Amniotic stem cell (primary cell): ENCODE data around the gene EIF3K.
"Not testable (repeated sequence)": the region's sequence is repeated elsewhere in the genome, so short reads cannot be mapped to it uniquely, and the experiment has no call there.

Experiments
- DNase-seq: peaks from one replicate; lab custom pipeline; 2025; lab: John Stamatoyannopoulos, UW

The EIF3K gene, protein sequence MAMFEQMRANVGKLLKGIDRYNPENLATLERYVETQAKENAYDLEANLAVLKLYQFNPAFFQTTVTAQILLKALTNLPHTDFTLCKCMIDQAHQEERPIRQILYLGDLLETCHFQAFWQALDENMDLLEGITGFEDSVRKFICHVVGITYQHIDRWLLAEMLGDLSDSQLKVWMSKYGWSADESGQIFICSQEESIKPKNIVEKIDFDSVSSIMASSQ

GRCh38 chr19:38618590-38619360 is at the start of gene EIF3K:
Gene EIF3K, plus strand, starts transcription at chr19:38619188. Its CDS starts 81 bp downstream, at chr19:38619269.
- DNase-seq, result peak; percentile 92

- DNase-seq, result no peak
These were observed 49.5 kb upstream of the EIF3K start for GRCh38 chr19:38569368-38569983.

- DNase-seq, result no peak
These were observed 47.3 kb upstream of the EIF3K start for GRCh38 chr19:38571682-38572081.

GRCh38 chr19:38577826-38578225 is 41.2 kb upstream of the EIF3K start:
- DNase-seq, result no peak

GRCh38 chr19:38579304-38579703 is 39.7 kb upstream of the EIF3K start:
- DNase-seq, result not testable (repeated sequence)

GRCh38 chr19:38580080-38580479 is 38.9 kb upstream of the EIF3K start:
- DNase-seq, result no peak

- DNase-seq, result no peak
These were observed 35.6 kb upstream of the EIF3K start for GRCh38 chr19:38583219-38583984.

GRCh38 chr19:38583985-38584305 is 35.0 kb upstream of the EIF3K start:
- DNase-seq, result no peak

GRCh38 chr19:38587562-38587961 is 31.4 kb upstream of the EIF3K start:
- no peak for DNase-seq

GRCh38 chr19:38588041-38588440 is 30.9 kb upstream of the EIF3K start:
- DNase-seq, result no peak

DNA sequence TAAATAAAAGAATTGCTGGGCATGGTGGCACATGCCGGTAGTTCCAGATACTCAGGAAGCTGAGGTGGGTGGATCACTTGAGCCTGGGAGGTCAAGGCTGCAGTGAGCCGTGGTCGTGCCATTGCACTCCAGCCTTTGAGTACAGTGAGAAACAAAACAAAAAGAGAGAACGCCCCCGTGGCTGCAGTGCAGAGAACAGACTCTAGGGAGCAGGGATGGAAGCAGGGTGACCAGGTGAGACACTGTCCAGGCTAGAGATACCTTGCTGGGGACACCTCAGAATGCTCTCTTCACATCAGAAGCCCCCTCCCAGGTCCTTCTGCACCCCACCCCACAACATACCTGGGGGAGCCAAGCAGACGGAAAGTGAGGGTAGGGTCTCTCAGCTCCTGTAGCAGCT is 26.0 kb upstream of the EIF3K start:
- no peak for DNase-seq

DNA sequence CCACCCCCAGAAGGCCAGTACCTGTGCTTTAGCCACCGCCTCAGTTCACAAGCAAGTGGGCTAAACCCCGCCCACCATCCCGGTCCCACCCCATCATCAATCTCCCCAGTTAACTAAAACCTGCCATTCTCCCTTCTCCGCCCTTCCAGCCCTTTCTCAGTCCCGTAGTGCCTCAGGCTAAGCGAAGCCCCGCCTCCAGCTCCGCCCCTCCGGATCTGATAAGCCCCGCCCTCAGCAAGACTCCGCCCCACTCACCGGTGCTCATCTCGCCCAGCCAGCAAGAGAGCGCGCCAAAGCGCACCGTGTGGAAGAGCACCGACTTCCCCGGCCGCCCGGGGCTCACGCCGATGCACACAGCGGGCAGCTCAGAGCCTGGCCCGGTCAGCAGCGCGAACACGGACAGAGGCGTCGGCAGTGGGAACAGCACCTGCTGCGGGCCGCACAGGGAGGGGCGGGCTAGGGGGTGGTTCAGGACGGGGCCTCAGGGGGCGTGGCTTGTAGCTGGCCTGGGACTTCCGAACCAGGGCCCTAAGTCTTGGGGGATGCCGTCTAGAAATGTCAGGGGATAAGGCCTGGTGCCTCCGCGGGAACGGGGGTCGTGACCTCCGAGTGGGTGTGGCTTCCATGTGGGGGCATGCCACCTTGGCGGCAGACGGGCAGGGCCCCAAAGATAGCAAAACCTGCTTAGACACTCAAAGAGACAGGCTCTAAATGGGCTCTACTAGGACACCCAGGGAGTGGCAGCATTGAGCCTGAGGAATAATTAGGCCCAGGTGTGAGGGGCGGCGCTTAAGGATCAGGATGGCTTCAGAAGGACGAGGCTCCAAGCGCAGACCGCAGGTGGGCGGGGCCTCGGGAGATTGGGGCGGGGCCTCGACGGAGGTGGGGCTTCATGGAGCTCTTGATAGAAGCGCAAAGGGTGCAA is 22.7 kb upstream of the EIF3K start:
- no peak for DNase-seq

GRCh38 chr19:38597075-38597474 is 21.9 kb upstream of the EIF3K start:
- no peak for DNase-seq

DNA sequence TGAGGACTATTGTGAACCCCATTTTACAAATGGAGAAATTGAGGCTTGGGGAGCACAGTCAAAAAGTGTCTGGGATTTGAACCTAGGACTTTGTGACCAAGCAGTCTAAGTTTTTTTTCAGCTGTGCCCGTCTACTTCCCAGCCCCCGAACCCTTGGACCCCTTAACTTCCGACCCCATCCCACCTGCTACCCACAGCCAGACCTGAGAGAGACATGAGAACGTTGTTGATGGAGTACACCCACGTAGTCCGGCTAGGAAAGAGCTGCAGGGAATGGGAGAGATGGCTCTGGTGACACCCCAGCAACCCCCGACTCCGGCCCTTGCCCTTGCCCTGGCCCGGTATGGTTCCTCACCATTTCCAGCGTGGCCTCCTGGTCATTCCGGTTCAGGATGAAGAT is 19.3 kb upstream of the EIF3K start:
- no peak for DNase-seq

DNA sequence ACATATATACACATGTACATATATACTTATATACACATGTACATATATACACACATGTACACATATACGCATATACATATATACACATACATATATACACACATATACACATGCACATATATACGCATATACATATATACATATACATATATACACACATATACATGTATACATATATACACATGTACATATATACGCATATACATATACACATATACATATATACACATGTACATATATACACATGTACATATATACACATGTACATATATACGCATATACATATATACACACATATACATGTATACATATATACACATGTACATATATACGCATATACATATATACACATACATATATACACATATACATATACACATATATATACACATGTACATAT is 16.1 kb upstream of the EIF3K start:
- not testable (repeated sequence) for DNase-seq

DNA sequence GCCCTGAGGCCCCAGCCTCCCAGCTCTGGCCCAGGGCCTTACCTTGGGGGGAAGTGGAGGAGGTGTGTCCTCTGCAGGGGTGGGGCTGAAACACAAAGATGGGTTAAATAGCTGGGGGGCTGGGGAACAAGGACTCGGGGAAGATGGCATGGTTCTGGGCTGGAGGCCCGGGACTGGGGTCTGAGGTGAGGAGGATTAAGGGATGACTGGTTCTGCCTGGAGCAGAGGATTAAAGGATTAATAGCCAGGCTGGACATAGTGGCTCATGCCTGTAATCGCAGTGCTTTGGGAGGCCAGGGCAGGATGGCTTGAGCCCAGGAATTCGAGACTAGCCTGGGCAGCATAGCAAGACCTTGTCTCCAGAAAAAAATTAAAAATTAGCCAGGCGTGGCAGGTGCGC is 12.9 kb upstream of the EIF3K start:
- no peak for DNase-seq

DNA sequence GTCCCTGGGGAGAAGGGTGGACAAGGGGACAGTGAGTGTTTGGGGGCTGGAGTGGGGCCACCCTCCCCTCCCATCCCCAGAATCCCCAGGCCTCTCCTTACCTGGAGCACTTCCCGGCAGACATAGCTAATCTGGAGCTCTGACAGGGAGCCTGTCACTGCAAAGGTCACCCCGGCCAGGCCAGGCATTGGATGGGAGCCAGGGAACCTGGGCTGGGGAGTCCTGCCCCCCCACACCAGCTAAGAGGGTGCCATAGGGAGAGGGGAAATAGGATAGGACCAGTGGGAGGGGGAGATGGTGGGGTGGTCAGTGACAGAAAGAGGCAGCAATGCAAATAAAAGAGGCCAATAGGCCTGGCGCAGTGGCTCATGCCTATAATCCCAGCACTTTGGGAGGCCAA is 4.7 kb upstream of the EIF3K start:
- DNase-seq, result no peak

DNA sequence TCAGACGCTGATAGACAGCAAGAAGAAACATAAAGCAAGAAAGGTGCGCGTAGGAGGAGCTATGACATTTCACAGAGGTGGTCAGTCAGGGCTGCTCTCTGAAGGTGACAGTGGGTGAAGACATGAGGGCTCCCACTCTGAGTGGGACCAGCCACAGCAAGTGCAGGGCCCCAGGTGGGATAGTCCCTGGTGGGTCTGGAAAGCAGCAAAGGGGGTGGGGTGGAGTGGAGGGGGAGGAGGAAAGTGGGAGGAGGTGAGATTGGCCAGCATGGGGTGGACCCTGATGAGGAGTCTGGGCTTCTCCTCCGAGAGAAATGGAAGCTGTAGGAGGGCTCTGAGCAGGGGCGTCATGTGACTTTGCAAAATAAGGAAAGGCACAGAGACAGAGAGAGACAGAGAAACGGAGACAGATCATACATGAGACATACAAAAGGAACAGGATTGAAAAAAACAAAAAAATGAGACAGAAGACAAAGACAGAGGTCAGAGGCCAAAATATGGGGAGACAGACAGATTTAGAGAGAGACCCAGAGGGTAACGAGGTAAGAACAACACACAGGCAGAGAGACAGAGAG is 3.9 kb upstream of the EIF3K start:
- DNase-seq, result no peak

- DNase-seq, result no peak
These were observed 2.7 kb upstream of the EIF3K start for GRCh38 chr19:38616265-38616664.

DNA sequence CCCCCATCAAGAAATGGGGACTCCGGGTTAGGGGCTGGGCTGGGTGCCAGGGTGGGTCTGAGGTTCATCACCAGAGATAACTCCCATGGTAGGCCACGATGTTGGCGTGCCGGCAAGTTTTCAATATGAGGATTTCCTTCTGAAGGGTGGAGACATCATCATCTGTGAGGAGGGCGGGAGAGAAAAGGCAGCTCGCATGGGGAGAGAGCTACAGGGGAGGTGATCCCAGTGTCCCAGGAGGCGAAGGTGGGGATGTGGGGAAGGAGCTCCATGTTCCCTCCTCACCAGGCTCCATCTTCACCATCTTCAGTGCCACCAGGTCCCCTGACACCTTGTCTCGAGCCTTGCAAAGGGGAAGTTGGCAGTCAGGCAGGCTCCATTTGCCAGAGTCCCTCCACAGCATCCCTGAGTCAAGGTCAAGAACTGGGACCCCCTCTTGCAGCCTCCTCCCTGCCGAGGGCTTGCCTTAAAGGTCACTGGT is 1.7 kb upstream of the EIF3K start:
- no peak for DNase-seq
